ENCODE data around the gene NBPF1. TPM values are rescaled to one million over a fixed set of nuclear protein-coding genes. Genes with fewer than 3 reads are reported as not detected.

NBPF1 gene
- total RNA-seq, 1 donor from 2014 or later = 69.9 TPM

- H3K4me3 ChIP-seq = no peak overlapping the region
- no peaks in the 10 kb centered on the region for H3K27me3 Mint-ChIP-seq (ENCODE audit: insufficient read depth, low read depth)
- peak overlapping the region; percentile 79 for H3K27ac ChIP-seq
- H3K4me2 ChIP-seq = peak overlapping the region; percentile 12
- no peaks in the 10 kb centered on the region for H3K9me3 ChIP-seq (ENCODE audit: low read depth)
- H3K4me1 Mint-ChIP-seq = no peaks in the 10 kb centered on the region
- peaks cover under 1% of the 10 kb centered on the region for H4K20me1 ChIP-seq (ENCODE audit: low read depth)
- peaks cover 42% of the 10 kb centered on the region for H3K4me1 ChIP-seq
- H3F3A ChIP-seq (ENCODE audit: low read depth) = peaks cover 49% of the 10 kb centered on the region
- H3K79me2 ChIP-seq (ENCODE audit: low read depth) = no peaks in the 10 kb centered on the region
- H3K36me3 Mint-ChIP-seq = no peaks in the 10 kb centered on the region
- no peaks in the 10 kb centered on the region for H3K36me3 ChIP-seq
- no peaks in the 10 kb centered on the region for H3K9me3 Mint-ChIP-seq
- H3K9ac ChIP-seq = no peak overlapping the region
- DNase-seq (ENCODE audit: low spot score) = no peak
- no peak overlapping the region for H3K27ac Mint-ChIP-seq
- H2AFZ ChIP-seq (replicated peaks) = no peak overlapping the region
- TF ChIP-seq CTCF (IDR thresholded peaks at IDR 0.05) = no peak
- no peak for TF ChIP-seq EZH2phosphoT487 (IDR thresholded peaks at IDR 0.05)
- TF ChIP-seq EZH2 (IDR thresholded peaks at IDR 0.05) = no peak
- peaks cover 23% of the 10 kb centered on the region for H3K27me3 ChIP-seq
- H3K4me3 Mint-ChIP-seq = no peak overlapping the region
These were observed 4.6 kb upstream of the NBPF1 start for GRCh38 chr1:16617778-16618580.

GRCh38 chr1:16617114-16617631 is 3.8 kb upstream of the NBPF1 start:
- H3K27ac Mint-ChIP-seq = no peak overlapping the region
- Histone ChIP-seq H3K4me2 (peak overlapping the region; percentile 12), H3K4me1 (peaks cover 44% of the 10 kb centered on the region), H2AFZ (replicated peaks) (no peak overlapping the region), H3K36me3 (no peaks in the 10 kb centered on the region), H3F3A (ENCODE audit: low read depth) (peaks cover 55% of the 10 kb centered on the region), H3K27ac (peak overlapping the region; percentile 79), H3K4me3 (no peak overlapping the region), H4K20me1 (ENCODE audit: low read depth) (peaks cover 3% of the 10 kb centered on the region), H3K79me2 (ENCODE audit: low read depth) (peaks cover 8% of the 10 kb centered on the region), H3K27me3 (peaks cover 26% of the 10 kb centered on the region), H3K9me3 (ENCODE audit: low read depth) (no peaks in the 10 kb centered on the region), H3K9ac (peak overlapping the region; percentile 3)
- no peaks in the 10 kb centered on the region for H3K27me3 Mint-ChIP-seq (ENCODE audit: insufficient read depth, low read depth)
- no peaks in the 10 kb centered on the region for H3K36me3 Mint-ChIP-seq
- TF ChIP-seq CTCF (IDR thresholded peaks at IDR 0.05) = no peak
- TF ChIP-seq EZH2phosphoT487 (IDR thresholded peaks at IDR 0.05) = peak; percentile 56
- TF ChIP-seq EZH2 (IDR thresholded peaks at IDR 0.05) = no peak
- H3K4me3 Mint-ChIP-seq = no peak overlapping the region
- no peaks in the 10 kb centered on the region for H3K9me3 Mint-ChIP-seq
- H3K4me1 Mint-ChIP-seq = no peaks in the 10 kb centered on the region
- peak; percentile 83 for DNase-seq (ENCODE audit: low spot score)

- H3F3A ChIP-seq (ENCODE audit: low read depth) = peaks cover 48% of the 10 kb centered on the region
- H3K4me1 ChIP-seq = peaks cover 45% of the 10 kb centered on the region
- H3K9ac ChIP-seq = no peak overlapping the region
- H3K27me3 Mint-ChIP-seq (ENCODE audit: insufficient read depth, low read depth) = no peaks in the 10 kb centered on the region
- no peaks in the 10 kb centered on the region for H3K4me1 Mint-ChIP-seq
- TF ChIP-seq CTCF (IDR thresholded peaks at IDR 0.05) = no peak
- TF ChIP-seq EZH2 (IDR thresholded peaks at IDR 0.05) = no peak
- no peak for TF ChIP-seq EZH2phosphoT487 (IDR thresholded peaks at IDR 0.05)
- no peak overlapping the region for H3K4me3 Mint-ChIP-seq
- H3K9me3 ChIP-seq (ENCODE audit: low read depth) = no peaks in the 10 kb centered on the region
- H3K4me2 ChIP-seq = no peak overlapping the region
- H3K36me3 ChIP-seq = no peaks in the 10 kb centered on the region
- H3K27ac ChIP-seq = no peak overlapping the region
- H3K27me3 ChIP-seq = peaks cover 37% of the 10 kb centered on the region
- DNase-seq (ENCODE audit: low spot score) = no peak
- H3K79me2 ChIP-seq (ENCODE audit: low read depth) = peaks cover 23% of the 10 kb centered on the region
- no peaks in the 10 kb centered on the region for H3K36me3 Mint-ChIP-seq
- H2AFZ ChIP-seq (replicated peaks) = no peak overlapping the region
- H3K4me3 ChIP-seq = no peak overlapping the region
- H3K27ac Mint-ChIP-seq = no peak overlapping the region
- H4K20me1 ChIP-seq (ENCODE audit: low read depth) = peaks cover 15% of the 10 kb centered on the region
- H3K9me3 Mint-ChIP-seq = no peaks in the 10 kb centered on the region
These were observed 2.2 kb upstream of the NBPF1 start for GRCh38 chr1:16615253-16616252.

Measured in neural progenitor cell (in vitro differentiated cells).